Stimulated activated CD8-positive, alpha-beta memory T cell treated with anti-CD3 and anti-CD28 coated beads, Interleukin-7, amount 100 ng/mL, for 1 hour (primary cell): Measurements from ENCODE around the gene MAX.
"Not testable (repeated sequence)": the region's sequence is repeated elsewhere in the genome, so short reads cannot be mapped to it uniquely, and the experiment has no call there.

ENCODE experiments used
- DNase-seq, 2 donors: peaks; one replicate each; pipeline ENCODE4 v3.0.0-alpha.2; 2020; ENCODE audit warnings: low read depth in 2 of 2

Gene MAX

DNA sequence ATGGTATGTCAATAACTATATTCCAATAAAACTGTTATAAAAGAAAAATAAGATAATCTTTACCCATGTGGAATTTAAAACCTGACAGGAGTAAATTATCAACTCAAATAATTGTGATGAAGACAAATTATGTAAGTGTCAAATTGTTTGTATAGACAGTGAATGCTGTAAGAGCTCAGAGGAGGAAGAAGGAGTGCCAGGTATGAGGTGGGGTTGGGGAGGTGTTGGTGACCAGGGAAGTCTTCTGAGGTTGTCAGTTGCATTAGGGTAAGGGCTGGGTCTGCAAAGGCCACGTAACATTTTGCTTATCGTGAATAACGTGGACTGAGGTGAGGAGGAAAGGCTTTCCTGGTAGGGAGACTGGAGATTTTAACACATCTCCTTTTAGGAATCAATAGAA is 2.5 kb upstream of the MAX start:
- no peak for DNase-seq

DNA sequence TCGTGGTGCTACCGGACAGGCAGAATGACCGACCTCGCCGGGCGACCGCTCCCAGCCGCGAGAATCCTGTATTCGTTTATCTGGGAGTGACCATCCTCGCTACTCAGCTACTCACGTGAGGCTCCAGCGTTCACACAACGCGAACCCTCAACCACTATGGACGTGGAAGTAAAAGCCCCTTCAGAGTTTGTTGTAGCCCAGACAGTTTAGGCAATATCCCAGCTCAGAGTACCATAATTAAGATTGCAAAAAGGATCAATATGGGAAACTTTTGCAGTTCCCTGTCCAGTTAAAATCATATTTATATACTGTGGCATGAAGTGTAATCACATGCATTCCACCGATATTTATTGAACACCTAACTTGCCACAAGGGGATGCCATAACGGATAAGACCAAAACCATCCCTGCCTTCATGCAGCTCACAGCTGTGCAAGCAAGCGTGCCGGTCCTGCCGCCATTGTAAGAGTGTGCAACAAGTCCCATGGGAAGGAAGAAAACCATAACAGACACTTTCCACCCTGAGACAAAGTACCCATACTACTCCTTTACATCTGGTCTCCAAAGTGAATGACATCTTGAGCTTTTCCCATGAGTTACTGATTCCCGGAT is 938 bp upstream of the MAX start:
- DNase-seq: no peak

DNA sequence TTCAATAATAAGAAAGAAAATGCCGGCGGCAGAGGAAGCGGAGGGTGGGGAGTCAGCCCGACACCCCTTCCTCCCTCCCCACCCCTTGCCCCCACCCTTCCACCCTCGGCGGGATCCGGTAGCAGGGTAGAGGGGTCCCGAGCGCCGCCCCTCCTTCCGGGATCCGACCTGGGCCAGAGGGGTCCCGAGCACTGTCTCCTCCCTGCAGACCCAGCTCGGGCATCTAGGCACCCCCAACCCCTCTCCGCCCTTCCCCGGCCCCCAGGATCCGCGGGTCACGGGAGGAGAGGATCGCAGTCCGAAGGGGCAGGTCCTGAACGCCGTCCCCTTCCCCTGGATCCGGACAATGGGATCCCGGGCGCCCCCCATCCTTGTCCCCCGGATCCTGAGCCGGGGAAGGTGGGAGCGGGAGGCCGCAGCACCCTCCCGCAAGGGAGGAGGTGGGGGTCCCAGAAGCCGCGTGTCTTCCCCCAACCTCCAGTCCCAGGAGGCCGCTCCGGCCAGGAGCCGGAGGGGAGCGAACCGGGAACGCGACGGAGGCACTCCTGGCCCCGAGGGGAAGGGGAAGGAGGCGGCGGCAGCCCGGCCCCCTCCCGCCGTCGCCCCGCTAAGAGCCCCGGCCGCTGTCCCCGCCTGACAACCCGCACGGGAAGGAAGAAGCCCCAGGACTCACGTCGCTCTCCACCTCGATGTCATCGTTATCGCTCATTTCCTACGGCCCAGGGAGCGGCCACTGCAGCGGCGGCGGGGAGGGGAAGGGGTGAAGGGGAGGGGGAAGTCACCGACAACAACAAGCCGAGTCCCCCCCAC is 481 bp downstream of the MAX start:
- DNase-seq: peak; percentile 18 to 27

DNA sequence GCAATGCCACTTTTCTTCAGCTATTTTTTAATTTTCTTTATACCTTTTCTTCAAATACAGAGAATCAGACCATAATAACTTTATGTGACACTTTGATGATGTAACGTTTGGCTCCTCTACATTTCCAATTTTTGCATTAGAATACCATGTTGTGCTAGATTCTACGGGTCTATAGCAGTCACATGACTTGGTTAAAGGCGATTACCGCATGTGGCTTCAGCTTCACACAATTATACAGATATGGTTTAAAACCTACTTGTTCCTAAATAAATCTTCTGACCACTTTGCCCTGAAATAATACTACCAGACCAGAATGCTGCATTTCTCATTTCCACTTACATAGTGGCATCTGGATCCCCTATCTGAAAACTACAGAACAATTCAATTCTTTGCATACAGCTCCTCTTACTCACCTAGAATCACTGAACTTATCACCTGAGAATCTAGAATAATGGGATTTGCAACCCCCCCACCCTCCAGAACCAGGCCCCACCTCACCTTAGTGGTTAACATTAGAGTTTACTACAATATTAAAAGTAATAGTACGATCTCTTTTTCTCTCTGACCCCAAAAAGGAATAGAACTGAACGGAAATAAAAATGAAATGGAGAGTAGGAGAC is 1.3 kb downstream of the MAX start:
- no peak for DNase-seq

DNA sequence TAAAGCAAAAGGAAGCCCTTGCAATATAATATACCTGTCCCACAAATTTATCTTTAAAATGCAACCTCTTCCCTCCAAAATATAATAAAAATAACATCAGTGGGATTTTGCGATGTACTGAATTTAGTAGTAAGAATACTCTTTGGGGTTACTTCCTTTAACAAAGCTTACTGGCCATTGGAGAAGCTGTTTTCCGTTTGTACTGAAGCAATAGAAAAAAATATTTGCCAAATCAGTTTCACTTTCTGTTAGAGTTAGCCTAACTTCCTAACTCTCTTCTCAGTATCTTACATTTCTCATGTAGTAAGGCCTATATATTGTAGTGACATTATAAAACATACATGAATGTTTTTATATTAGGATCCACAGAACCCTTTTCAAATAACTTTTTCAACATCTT is 3.7 kb downstream of the MAX start:
- DNase-seq: no peak

DNA sequence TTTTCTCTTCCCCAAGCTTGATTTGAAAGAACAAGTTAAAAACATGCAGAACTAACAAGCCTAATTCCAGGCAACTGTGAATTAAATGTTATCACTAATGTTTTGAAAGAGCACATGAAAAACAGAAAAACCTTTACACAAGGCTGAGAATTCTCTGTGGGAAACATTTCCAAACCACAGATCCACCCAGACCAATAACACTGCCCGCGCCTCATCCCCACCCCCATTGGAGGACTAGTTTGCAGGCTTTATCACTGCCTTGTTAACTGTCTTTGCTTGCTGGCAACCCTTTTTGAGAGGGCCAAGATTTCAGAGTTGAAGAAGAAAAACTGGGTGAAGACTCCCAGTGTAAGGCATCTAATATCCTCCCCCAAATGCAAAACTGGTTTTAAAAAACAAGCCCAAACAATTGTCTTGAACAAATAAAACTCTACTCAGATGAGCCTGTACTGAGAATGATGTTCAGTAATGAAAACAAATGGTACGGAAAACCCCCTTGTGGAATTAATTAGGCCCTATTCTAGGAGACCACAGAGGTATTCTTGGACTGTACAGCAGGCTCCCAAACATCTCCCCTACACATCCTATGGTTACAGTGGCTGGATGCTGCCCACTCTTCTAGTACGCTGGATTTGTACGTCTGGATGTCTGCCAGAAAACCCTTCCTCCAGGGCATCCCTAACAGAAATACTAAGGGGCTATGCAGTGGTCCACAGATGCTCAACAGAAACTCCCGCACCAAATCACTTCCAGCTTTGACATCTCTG is 5.8 kb downstream of the MAX start:
- no peak for DNase-seq

DNA sequence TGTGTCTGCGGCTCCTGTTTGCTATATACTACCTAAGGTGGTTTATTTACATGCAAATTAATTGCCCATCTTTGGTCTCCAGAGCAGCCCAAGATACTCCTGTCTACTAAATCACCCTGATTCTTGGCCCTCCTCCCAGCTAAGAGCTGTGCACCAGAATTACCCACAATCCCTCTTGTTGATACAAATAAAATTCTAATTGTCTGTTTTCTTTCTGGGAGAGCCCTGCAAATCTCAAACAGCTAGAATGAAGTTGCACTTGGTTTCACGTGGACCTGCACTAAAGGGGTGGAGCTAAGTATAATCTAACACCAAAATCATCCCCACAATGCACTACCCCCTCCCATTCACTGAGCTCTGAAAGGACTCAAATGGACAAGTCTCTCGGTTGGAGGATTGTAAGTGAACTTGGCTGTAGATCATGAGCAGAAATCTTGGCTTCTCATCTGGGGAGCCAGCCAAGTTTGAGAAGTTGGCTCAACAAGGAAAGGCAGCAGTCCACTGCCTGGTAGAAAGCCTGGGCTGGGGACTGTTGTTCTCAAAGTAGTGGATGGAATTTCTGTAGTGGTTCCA is 6.6 kb downstream of the MAX start:
- DNase-seq: no peak

DNA sequence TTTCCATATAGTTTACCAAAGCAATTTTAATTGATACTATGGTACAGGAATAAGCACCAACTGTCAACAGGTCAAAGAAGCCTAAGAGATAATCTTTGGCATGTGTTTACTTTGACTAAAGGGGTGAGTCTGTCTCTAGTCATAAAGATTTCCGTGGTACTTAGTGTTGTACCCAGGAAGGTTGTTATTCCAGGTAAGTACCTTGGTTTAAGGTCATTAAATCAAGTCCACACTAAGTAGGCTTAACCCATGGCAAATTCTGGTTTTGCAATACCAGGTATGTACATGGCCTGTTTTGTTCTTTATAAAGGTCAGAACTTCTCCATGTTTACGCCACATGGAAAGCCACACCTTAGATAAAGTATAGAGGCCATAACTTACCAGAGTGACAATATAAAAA is 10.0 kb downstream of the MAX start:
- no peak for DNase-seq

DNA sequence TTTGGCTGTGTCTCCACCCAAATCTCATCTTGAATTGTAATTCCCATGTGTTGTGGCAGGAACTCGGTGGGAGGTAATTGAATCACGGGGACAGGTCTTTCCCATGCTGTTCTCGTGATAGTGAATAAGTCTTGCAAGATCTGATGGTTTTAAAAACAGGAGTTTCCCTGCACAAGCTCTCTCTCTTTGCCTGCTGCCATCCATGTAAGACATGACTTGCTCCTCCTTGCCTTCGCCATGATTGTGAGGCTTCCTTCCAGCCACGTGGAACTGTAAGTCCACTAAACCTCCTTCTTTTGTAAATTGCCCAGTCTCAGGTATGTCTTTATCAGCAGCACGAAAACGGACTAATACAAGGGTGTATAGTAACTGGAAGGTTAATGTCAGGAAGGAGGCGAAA is 14.5 kb downstream of the MAX start:
- DNase-seq: not testable (repeated sequence)

DNA sequence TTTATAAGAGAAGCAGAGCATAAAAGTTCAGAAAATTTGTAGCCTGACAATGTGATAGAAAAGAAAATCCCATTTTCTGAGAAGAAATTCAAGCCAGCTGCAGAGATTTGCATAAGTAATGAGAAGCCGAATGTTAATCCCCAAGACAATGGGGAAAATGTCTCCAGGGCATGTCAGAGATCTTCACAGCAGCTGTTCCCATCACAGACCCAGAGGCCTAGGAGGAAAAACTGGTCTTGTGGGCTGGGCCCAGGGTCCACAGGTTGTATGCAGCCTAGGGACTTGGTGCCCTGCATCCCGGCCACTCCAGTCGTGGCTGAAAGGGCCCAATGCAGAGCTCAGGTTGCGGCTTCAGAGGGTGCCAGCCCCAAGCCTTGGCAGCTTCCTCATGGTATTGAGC is 15.6 kb downstream of the MAX start:
- not testable (repeated sequence) for DNase-seq

DNA sequence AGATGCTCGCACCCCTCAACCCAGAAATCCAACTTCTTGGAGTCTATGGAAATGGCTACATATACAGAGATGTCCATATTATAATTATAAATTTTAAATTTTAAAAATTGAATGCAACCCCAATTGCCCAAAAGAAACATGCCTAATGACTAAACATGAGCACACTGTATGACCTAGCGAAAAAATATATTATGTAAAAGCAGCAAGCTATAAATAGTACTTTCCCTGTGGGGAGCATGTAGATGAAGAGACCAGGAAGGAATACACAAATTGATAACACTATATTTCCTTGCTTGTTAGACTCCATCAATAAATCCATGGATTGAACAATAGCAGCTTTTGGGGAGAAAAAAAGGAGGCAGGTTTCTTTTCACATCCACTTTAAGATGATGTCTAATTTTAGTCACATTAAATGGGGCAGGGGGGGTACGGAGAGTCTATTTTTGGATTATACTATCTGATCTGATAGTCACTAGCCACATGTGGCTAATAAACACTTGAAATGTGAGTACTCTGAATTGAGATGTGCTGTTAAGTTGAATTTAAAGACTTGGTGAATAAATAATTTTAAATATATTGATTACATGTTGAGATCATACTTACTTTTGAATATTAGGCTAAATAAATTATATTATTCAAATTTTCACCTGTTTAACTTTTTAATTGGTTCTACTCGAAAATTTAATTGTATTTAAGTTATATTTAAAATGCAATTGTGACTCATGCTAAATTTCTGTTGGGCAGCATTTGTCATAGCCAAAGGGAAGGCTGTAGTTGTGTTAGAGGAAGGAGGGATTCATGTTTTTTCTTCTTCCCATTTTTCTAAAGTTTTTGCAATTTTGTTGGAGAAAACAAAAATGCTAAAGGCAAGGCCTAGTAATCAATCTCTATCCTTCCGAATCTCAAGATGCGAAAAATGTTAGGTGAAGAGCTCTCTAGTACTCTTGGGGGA is 17.5 kb downstream of the MAX start:
- no peak for DNase-seq

DNA sequence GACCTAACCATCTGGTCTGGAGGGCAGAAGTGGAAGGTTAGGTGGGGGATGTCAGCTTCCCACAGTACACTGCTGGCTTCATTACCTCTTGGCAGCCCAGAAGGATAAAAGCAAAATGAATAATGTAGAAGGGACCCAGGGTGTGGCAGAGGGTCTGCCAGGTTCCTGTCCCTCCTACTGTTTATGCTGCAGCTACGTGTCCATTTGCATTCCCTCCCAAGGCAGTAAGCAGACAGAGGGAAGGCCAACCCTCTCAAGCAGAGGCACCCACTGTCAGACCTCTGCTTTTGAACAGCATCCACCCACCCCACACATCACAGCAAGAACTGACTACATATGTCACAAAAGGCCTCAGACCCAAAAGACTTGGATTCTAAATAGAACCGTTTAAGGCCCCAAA is 19.4 kb downstream of the MAX start:
- DNase-seq: no peak

DNA sequence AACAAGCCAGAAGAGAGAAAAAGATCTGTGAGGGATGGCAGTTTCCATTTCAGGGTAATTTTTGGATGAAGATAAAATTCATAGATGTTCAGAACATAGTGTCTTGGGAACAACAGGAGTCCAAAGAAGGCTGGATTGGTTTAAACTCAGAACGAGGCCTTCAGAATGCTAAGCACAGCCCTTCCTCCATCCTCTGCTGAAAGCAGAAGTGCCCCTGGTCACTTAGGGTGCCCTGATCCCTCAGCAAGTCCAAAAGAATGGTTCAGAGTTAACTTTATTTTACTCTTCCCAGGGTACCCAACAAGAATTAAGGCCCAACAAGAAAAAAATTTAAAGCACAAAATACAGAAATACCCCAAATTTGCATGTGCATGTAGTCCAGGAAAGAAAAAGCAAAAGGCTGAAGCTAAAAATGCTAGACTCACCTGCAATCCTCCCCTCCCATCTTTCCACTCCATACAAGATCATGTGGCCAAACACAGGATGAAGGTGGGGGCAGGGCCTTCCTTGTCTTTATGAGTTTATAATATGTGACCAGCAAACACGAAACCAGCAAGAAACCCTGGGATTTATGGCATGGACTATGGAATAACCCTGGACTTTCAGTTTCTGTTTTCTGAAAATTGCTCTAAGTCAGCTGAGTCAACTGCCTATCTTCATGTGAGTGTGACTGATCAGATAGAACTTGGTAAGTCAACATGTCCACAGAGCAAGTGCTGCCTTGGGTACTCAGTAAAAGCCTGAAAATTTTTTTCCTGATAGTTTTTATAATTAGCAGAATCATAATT is 21.2 kb downstream of the MAX start:
- no peak for DNase-seq

DNA sequence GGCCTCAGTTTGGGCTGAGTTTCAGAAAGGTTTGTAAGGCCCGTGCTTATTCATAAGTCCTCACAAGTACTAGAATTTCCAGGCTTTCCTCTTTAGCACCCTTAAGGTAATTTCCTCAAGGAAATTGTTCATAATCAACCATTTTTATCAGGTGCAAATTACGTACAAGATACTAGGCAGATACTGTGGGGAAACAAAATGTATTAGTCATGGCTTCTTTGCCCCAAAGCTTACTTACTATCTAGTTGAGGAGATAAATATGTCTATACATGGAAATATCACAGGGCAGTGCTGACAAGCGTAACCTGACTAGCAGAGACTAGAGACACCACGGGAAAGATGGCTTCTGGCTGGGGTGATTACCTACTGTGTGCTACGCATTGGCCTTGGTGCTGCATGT is 22.5 kb downstream of the MAX start:
- no peak for DNase-seq

DNA sequence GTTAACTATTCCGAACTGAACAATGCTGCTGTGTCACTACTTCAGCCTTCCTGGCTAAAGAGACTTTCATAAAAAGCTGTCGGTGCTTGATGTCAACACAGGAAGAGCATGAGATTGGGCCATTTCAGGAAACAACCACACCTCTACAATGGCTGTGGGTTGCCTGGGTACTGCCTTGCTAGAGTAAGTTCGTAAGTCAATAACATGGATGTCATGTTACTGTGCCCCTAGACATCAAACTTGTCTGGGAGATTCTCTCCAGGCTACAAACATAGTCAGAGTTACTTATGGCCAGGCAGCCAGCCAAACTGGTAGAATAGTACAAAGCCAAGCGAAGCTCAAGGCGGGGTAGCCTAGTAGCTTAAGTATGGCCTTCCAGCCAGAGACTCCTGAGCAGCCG is 23.1 kb downstream of the MAX start:
- DNase-seq: no peak

DNA sequence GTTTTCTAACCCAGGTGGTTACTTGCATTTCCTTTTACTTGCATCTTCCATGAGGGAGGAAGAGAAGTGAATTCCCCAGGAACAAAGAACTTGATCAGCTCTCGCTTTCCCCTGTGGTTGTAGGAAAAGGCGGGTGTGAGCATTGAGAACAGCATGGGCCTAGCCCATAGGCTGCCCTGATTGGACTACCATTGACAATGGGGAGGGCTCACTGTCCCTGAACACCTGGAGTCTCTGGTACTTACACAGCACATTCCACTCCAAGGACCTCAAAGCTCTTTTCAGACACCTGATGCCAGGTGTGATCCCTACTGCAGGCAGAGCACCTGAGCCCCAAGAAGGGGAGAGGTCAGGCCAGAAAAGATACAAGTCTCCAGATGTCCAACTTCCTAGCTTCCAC is 25.0 kb downstream of the MAX start:
- DNase-seq: no peak

DNA sequence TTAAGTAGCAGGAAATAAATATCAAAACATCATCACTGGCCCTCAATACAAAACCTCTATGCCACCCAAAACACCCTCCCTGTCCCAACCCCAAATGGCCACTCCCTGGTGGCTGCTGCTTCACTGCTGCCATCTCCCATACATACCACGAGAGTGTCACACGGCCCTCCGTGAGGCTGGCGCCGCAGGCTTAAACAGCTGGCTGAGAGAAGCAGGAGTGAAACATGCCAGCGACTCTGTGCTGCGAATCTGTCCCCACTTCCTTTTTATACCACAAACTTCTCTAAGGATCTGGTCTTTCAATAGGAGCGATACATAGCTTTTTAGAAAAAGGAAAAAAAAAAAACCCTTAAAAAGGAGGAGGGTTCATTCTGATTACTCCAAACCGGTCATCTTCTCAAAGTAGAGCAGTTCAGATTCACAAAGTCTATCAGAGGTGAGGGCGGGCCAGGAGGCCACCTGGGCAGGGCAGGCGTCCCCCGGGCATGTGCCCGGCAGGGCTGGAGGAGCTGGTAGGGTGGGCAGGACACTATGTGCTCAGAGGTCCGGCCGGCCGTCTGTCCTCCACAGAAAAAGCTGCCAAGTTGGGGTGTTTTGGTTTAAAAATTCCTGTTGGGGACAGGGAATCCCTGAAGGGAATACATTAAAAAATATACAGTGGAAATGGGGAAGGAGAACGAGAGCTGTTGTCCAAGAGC is 26.5 kb downstream of the MAX start:
- DNase-seq: no peak

DNA sequence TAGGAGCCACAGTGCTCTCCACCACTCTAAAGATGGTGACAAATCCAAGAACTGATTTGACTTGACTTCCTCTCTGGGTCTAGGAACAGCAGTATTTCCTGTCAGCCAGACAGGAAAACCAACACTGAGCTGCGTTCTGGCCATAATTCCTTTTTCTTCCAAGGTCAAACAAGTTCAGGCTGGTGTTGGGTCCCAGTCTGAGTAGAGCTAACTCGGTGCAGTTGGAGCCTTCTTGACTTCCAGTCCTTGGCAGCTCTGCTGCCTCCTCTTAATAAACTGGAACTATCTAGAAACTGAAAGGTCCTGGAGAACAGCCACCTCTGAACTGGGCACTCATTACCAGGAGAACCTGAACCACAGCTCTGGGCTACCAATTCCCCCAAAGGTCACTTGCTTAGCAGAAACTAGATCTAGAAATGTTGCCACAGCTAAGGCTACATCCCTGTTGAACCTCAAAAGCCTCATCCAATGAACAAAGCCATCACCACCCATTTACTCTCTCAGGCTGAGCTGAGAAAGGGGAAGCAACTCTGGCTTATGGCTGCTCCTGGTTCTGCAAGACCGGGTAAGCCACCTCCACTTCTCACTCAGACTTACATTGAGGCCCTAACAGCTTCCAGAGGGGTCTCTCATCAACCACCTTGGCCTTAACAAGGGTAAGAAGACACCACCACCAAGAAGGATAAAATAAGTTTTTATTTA is 27.7 kb downstream of the MAX start:
- DNase-seq: no peak
